RWPE2 (cell line): Measurements from ENCODE around the gene E2F1.

Experiments
- ATAC-seq: fragments of 200-7000 bp; cut with Tn5 transposase; 3 replicates; pipeline ENCODE4 v1.9.1; 2021; ENCODE audit warnings: low read depth
- DNase-seq: peaks from one replicate; pipeline ENCODE4 v3.0.0-alpha.2; 2020; ENCODE audit warnings: low spot score
- H3K27ac ChIP-seq: fragments of 450-650 bp; 2 replicates; pipeline ENCODE4 v1.5.1; 2017; ENCODE audit warnings: mild to moderate bottlenecking; ENCODE audit not compliant: poor library complexity, severe bottlenecking
- H3K27me3 ChIP-seq: fragments of 250-450 bp; sonication (Bioruptor Pico); 2 replicates; pipeline ENCODE4 v1.5.1; 2021; ENCODE audit warnings: mild to moderate bottlenecking, moderate library complexity; ENCODE audit not compliant: insufficient read depth, poor library complexity, severe bottlenecking
- H3K36me3 ChIP-seq: fragments of 250-450 bp; sonication (Bioruptor Pico); 2 replicates; pipeline ENCODE4 v1.5.1; 2020; ENCODE audit warnings: low read depth, mild to moderate bottlenecking, moderate library complexity
- H3K4me1 ChIP-seq: fragments of 250-450 bp; sonication (Bioruptor Pico); 2 replicates; pipeline ENCODE4 v1.5.1; 2021; ENCODE audit warnings: mild to moderate bottlenecking, moderate library complexity; ENCODE audit not compliant: insufficient read depth, poor library complexity, severe bottlenecking
- H3K4me3 ChIP-seq: fragments of 250-450 bp; sonication (Bioruptor Pico); 2 replicates; pipeline ENCODE4 v1.5.1; 2021; ENCODE audit warnings: mild to moderate bottlenecking, moderate library complexity; ENCODE audit not compliant: severe bottlenecking
- H3K9me3 ChIP-seq: fragments of 250-450 bp; sonication (Bioruptor Pico); 2 replicates; pipeline ENCODE4 v1.5.1; 2021; ENCODE audit warnings: mild to moderate bottlenecking, moderate library complexity; ENCODE audit not compliant: severe bottlenecking
- TF ChIP-seq, protein P1 (sequence below): fragments of 450-650 bp; IDR thresholded peaks from one replicate; pipeline ENCODE4 v1.5.1; 2017; ENCODE audit warnings: mild to moderate bottlenecking, moderate library complexity; ENCODE audit not compliant: poor library complexity, severe bottlenecking

E2F1 gene

DNA sequence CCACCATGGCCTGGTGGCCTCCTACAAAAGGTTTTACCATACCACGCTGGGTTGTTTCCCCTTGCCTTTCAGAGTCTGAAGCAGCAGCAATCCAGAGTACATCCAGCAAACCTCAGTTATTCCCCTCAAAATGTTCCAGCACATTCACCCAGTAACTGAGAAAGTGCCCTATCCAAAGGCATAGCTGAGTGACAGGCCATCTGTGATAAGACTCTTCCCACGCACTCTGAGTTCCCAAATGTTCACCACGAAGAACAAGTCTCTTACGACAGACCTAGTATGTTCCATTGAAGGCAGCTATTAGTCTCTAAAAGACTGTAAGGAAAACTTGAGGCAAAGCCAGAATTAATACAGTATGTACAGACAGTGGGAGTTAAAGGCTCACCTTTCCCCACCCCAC is 55.7 kb downstream of the E2F1 start:
- Histone ChIP-seq H3K4me1 (no peaks in the 10 kb centered on the region), H3K9me3 (no peaks in the 10 kb centered on the region), H3K36me3 (peaks cover 48% of the 10 kb centered on the region), H3K27ac (no peak overlapping the region), H3K4me3 (no peak overlapping the region), H3K27me3 (no peaks in the 10 kb centered on the region)
- DNase-seq (no peak), ATAC-seq (no peak)
- TF ChIP-seq, protein P1, sequence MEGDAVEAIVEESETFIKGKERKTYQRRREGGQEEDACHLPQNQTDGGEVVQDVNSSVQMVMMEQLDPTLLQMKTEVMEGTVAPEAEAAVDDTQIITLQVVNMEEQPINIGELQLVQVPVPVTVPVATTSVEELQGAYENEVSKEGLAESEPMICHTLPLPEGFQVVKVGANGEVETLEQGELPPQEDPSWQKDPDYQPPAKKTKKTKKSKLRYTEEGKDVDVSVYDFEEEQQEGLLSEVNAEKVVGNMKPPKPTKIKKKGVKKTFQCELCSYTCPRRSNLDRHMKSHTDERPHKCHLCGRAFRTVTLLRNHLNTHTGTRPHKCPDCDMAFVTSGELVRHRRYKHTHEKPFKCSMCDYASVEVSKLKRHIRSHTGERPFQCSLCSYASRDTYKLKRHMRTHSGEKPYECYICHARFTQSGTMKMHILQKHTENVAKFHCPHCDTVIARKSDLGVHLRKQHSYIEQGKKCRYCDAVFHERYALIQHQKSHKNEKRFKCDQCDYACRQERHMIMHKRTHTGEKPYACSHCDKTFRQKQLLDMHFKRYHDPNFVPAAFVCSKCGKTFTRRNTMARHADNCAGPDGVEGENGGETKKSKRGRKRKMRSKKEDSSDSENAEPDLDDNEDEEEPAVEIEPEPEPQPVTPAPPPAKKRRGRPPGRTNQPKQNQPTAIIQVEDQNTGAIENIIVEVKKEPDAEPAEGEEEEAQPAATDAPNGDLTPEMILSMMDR = no peak

DNA sequence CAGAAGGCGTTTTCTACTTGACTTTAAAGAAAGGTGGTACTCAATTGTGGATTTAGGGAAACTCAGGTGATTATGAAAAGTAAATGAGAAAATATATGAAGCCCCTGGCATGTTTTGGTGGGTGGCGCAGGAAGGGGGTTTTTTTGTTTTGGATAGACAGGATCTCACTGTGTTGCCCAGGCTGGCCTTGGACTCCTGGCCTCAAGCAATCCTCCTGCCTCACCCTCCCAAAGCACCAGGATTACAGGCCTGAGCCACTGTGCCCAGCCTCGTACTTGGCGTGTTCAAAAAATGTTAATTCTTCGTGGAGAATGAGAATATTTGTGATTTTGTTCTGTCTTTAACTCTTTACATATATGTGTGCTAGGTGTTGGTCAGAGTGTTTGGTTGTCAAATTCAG is 56.2 kb downstream of the E2F1 start:
- Histone ChIP-seq H3K4me3 (no peak overlapping the region), H3K4me1 (no peaks in the 10 kb centered on the region), H3K27ac (no peak overlapping the region), H3K9me3 (no peaks in the 10 kb centered on the region), H3K27me3 (no peaks in the 10 kb centered on the region), H3K36me3 (peaks cover 53% of the 10 kb centered on the region)
- TF ChIP-seq, protein P1 = no peak
- ATAC-seq (no peak), DNase-seq (no peak)

DNA sequence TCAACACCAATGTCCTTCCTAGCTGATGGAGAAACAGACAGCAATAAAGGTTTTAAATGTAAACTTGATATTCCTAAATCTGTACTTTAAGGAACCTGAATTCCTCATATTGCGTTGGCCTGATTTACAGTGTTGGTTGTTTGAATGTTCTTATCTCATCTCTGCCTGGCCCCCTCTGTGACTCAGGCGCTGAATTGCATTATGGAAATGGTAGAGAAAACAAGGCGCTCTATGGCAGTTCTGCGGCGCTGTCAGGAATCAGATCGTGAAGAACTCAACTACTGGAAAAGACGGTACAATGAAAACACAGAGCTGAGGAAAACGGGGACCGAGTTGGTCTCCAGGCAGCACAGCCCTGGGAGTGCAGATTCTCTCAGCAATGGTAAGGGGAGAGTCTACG is 56.7 kb downstream of the E2F1 start:
- H3K27ac ChIP-seq = no peak overlapping the region
- DNase-seq (no peak), ATAC-seq (no peak)
- no peaks in the 10 kb centered on the region for H3K9me3 ChIP-seq
- no peak overlapping the region for H3K4me3 ChIP-seq
- TF ChIP-seq, protein P1 = no peak
- peaks cover 58% of the 10 kb centered on the region for H3K36me3 ChIP-seq
- no peaks in the 10 kb centered on the region for H3K27me3 ChIP-seq
- H3K4me1 ChIP-seq = no peaks in the 10 kb centered on the region

DNA sequence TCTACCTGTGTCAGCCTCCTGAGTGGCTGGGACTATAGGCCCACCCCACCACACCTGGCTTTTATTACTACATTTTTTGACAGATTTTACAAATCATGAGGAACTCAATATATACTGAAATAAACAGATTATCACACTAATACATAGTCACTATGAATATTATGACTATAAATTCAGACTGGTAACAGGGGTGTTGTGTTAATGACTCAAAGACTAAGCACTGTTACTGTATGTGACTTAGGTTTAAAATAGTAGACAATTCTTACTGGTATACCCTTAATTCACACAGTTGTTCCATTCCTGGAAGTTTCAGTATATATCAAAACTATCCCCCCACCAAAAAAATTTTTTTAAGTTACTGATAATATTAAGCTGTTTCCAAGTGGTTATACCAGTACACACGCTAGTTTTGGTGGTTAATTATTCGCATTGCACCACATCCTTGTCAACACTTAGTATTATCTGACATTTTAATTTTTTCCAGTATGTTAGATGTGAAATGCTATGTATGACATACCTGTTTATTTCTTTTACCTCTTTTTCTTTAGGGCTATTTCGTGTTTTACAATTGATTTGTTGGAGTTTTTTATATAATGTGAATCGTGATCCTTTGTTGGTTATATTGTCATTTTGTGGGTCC is 58.5 kb downstream of the E2F1 start:
- H3K4me1 ChIP-seq = no peaks in the 10 kb centered on the region
- TF ChIP-seq, protein P1 = no peak
- no peak overlapping the region for H3K4me3 ChIP-seq
- DNase-seq = no peak
- no peak overlapping the region for H3K27ac ChIP-seq
- peaks cover 65% of the 10 kb centered on the region for H3K36me3 ChIP-seq
- H3K27me3 ChIP-seq = no peaks in the 10 kb centered on the region
- no peak for ATAC-seq
- no peaks in the 10 kb centered on the region for H3K9me3 ChIP-seq

DNA sequence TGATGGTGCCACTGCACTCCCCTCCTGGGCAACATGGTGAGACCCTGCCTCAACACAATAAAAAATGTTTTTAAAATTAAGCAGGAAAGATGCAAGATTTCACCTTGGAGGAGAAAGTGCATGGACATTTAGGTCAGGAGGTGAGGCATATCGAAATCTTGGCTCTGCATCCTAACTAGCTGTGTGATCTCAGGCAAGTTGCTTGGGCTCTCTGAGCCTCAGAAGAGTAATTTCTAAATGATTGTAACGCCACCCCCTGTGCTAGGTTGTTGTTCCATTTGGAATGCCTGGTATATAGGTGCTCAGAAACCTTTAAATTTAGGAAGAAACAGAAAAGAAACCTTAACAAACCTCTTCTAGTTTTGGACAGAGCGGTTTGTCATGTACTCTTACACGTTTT is 60.0 kb downstream of the E2F1 start:
- TF ChIP-seq, protein P1 = no peak
- Histone ChIP-seq H3K36me3 (peaks cover 69% of the 10 kb centered on the region), H3K4me1 (no peaks in the 10 kb centered on the region), H3K27me3 (no peaks in the 10 kb centered on the region), H3K27ac (no peak overlapping the region), H3K4me3 (no peak overlapping the region), H3K9me3 (no peaks in the 10 kb centered on the region)
- no peak for DNase-seq
- no peak for ATAC-seq
